Activated T-helper 1 cell treated with anti-CD3 and anti-CD28 coated beads, Interleukin-12 subunit alpha, Interleukin-12 subunit beta, Interleukin-2, Interleukin-4 antibody, amounts not matched to agents 30 ng/mL and 10 ng/mL and 1 ng/mL, durations not matched to agents 14 hours and 24 hours and 36 hours (primary cell): Measurements from ENCODE around the gene TXNDC5. TPM values are rescaled to one million over a fixed set of nuclear protein-coding genes. Genes with fewer than 3 reads are reported as not detected.
A peak's percentile ranks its signal among the peaks of the same experiment; 100 is the strongest.

Experiments
- DNase-seq: peaks from one replicate; pipeline ENCODE4 v3.0.0; 2021; ENCODE audit warnings: low spot score
- H3K27ac Mint-ChIP-seq: one replicate; pipeline ENCODE4 v1.8.0; 2021; ENCODE audit warnings: mild to moderate bottlenecking, mixed read lengths
- H3K27me3 Mint-ChIP-seq: one replicate; pipeline ENCODE4 v1.8.0; 2022; ENCODE audit warnings: mild to moderate bottlenecking, moderate library complexity, mixed read lengths; ENCODE audit not compliant: insufficient read depth
- H3K36me3 Mint-ChIP-seq: one replicate; pipeline ENCODE4 v1.8.0; 2021; ENCODE audit warnings: low read depth, mixed read lengths
- H3K4me1 Mint-ChIP-seq: one replicate; pipeline ENCODE4 v1.8.0; 2021; ENCODE audit warnings: low read depth, mixed read lengths
- H3K4me3 Mint-ChIP-seq: one replicate; pipeline ENCODE4 v1.8.0; 2021; ENCODE audit warnings: mild to moderate bottlenecking, moderate library complexity, mixed read lengths
- H3K9me3 Mint-ChIP-seq: one replicate; pipeline ENCODE4 v1.8.0; 2021; ENCODE audit warnings: mixed read lengths
- intact Hi-C: fragments of 100-400 bp; cut with micrococcal nuclease; formaldehyde crosslinking; loops from one replicate; pipeline ENCODE4 v1.15.1; 2024
- total RNA-seq: library from RNA; stranded (reverse); gene quantifications from 2 replicates; pipeline ENCODE4 v1.2.3, GENCODE V29; 2022

TXNDC5 gene
- total RNA-seq, 1 donor from 2014 or later = 121 TPM

GRCh38 chr6:7922596-7922995 lies 12.0 kb upstream of the TXNDC5 start:
- Mint-ChIP-seq H3K36me3 (no peaks in the 10 kb centered on the region), H3K4me1 (no peaks in the 10 kb centered on the region), H3K27ac (no peak overlapping the region), H3K4me3 (no peak overlapping the region), H3K9me3 (peaks cover 3% of the 10 kb centered on the region), H3K27me3 (peaks cover 1% of the 10 kb centered on the region)
- intact Hi-C loops = no loop called here
- DNase-seq = no peak

- no peak overlapping the region for H3K27ac Mint-ChIP-seq
- no peak for DNase-seq
Measured at GRCh38 chr6:7921632-7922092, 11.1 kb upstream of the TXNDC5 start.

GRCh38 chr6:7921046-7921445 lies 10.5 kb upstream of the TXNDC5 start:
- Mint-ChIP-seq H3K4me1 (no peaks in the 10 kb centered on the region), H3K27ac (no peak overlapping the region), H3K4me3 (no peak overlapping the region), H3K27me3 (no peaks in the 10 kb centered on the region), H3K9me3 (peaks cover 3% of the 10 kb centered on the region), H3K36me3 (no peaks in the 10 kb centered on the region)
- DNase-seq = no peak
- intact Hi-C loops = no loop called here

More at GRCh38 chr6:7921632-7922092, 11.1 kb upstream of the TXNDC5 start:
- H3K4me3 Mint-ChIP-seq = no peak overlapping the region
- intact Hi-C loops = no loop called here
- H3K27me3 Mint-ChIP-seq = no peaks in the 10 kb centered on the region
- H3K9me3 Mint-ChIP-seq = peaks cover 3% of the 10 kb centered on the region
- H3K4me1 Mint-ChIP-seq = no peaks in the 10 kb centered on the region
- no peaks in the 10 kb centered on the region for H3K36me3 Mint-ChIP-seq

- intact Hi-C loops = no loop called here
- Mint-ChIP-seq H3K4me3 (no peak overlapping the region), H3K27me3 (no peaks in the 10 kb centered on the region), H3K9me3 (peaks cover 2% of the 10 kb centered on the region), H3K4me1 (no peaks in the 10 kb centered on the region), H3K36me3 (no peaks in the 10 kb centered on the region), H3K27ac (no peak overlapping the region)
- DNase-seq = no peak
Measured at GRCh38 chr6:7920425-7920824, 9.8 kb upstream of the TXNDC5 start.

GRCh38 chr6:7919871-7920270 lies 9.3 kb upstream of the TXNDC5 start:
- H3K27ac Mint-ChIP-seq = no peak overlapping the region
- intact Hi-C loops = no loop called here
- DNase-seq = no peak

GRCh38 chr6:7918403-7918802 lies 7.8 kb upstream of the TXNDC5 start:
- Mint-ChIP-seq H3K4me3 (no peak overlapping the region), H3K4me1 (no peaks in the 10 kb centered on the region), H3K27ac (no peak overlapping the region), H3K36me3 (no peaks in the 10 kb centered on the region), H3K9me3 (no peaks in the 10 kb centered on the region), H3K27me3 (no peaks in the 10 kb centered on the region)
- intact Hi-C loops = no loop called here
- no peak for DNase-seq

More at GRCh38 chr6:7919871-7920270, 9.3 kb upstream of the TXNDC5 start:
- no peaks in the 10 kb centered on the region for H3K9me3 Mint-ChIP-seq
- no peak overlapping the region for H3K4me3 Mint-ChIP-seq
- H3K36me3 Mint-ChIP-seq = no peaks in the 10 kb centered on the region
- no peaks in the 10 kb centered on the region for H3K4me1 Mint-ChIP-seq
- H3K27me3 Mint-ChIP-seq = no peaks in the 10 kb centered on the region

GRCh38 chr6:7917729-7918128 lies 7.1 kb upstream of the TXNDC5 start:
- H3K36me3 Mint-ChIP-seq = no peaks in the 10 kb centered on the region
- H3K27ac Mint-ChIP-seq = no peak overlapping the region
- no peak overlapping the region for H3K4me3 Mint-ChIP-seq
- H3K9me3 Mint-ChIP-seq = no peaks in the 10 kb centered on the region
- no peaks in the 10 kb centered on the region for H3K4me1 Mint-ChIP-seq
- intact Hi-C loops = no loop called here
- no peak for DNase-seq
- no peaks in the 10 kb centered on the region for H3K27me3 Mint-ChIP-seq

- H3K4me1 Mint-ChIP-seq = no peaks in the 10 kb centered on the region
- no peak overlapping the region for H3K4me3 Mint-ChIP-seq
- no peak for DNase-seq
- no peaks in the 10 kb centered on the region for H3K9me3 Mint-ChIP-seq
- intact Hi-C loops = no loop called here
- no peaks in the 10 kb centered on the region for H3K36me3 Mint-ChIP-seq
- H3K27me3 Mint-ChIP-seq = no peaks in the 10 kb centered on the region
- no peak overlapping the region for H3K27ac Mint-ChIP-seq
Measured at GRCh38 chr6:7916959-7917358, 6.4 kb upstream of the TXNDC5 start.

GRCh38 chr6:7914991-7915789 lies 4.6 kb upstream of the TXNDC5 start:
- H3K27ac Mint-ChIP-seq = no peak overlapping the region
- H3K4me1 Mint-ChIP-seq = no peaks in the 10 kb centered on the region
- H3K9me3 Mint-ChIP-seq = no peaks in the 10 kb centered on the region
- no peak for DNase-seq
- H3K4me3 Mint-ChIP-seq = no peak overlapping the region
- H3K36me3 Mint-ChIP-seq = no peaks in the 10 kb centered on the region
- intact Hi-C loops = loop anchor here (5.0 kb wide), 3 partner anchors 92 to 603 kb away; partner anchors contain the start of gene SSR1
- no peaks in the 10 kb centered on the region for H3K27me3 Mint-ChIP-seq

GRCh38 chr6:7914311-7914710 lies 3.7 kb upstream of the TXNDC5 start:
- H3K4me3 Mint-ChIP-seq = no peak overlapping the region
- H3K36me3 Mint-ChIP-seq = no peaks in the 10 kb centered on the region
- no peaks in the 10 kb centered on the region for H3K27me3 Mint-ChIP-seq
- DNase-seq = no peak
- intact Hi-C loops = loop anchor here (5.0 kb wide), 3 partner anchors 93 to 602 kb away; partner anchors contain the start of gene SSR1
- peaks cover 2% of the 10 kb centered on the region for H3K4me1 Mint-ChIP-seq
- H3K9me3 Mint-ChIP-seq = no peaks in the 10 kb centered on the region
- no peak overlapping the region for H3K27ac Mint-ChIP-seq

- Mint-ChIP-seq H3K4me3 (no peak overlapping the region), H3K27me3 (no peaks in the 10 kb centered on the region), H3K4me1 (peaks cover 10% of the 10 kb centered on the region), H3K9me3 (no peaks in the 10 kb centered on the region), H3K36me3 (no peaks in the 10 kb centered on the region), H3K27ac (no peak overlapping the region)
- intact Hi-C loops = loop anchor here (5.0 kb wide), 3 partner anchors 94 to 601 kb away; partner anchors contain the start of gene SSR1
- DNase-seq = no peak
Measured at GRCh38 chr6:7912736-7913517, 2.3 kb upstream of the TXNDC5 start.

GRCh38 chr6:7912024-7912423 lies 1.4 kb upstream of the TXNDC5 start:
- Mint-ChIP-seq H3K9me3 (no peaks in the 10 kb centered on the region), H3K36me3 (peaks cover 2% of the 10 kb centered on the region), H3K27ac (no peak overlapping the region), H3K4me3 (no peak overlapping the region), H3K27me3 (no peaks in the 10 kb centered on the region), H3K4me1 (peaks cover 15% of the 10 kb centered on the region)
- intact Hi-C loops = loop anchor here (5.0 kb wide), 3 partner anchors 95 to 600 kb away; partner anchors contain the start of gene SSR1
- no peak for DNase-seq

GRCh38 chr6:7911345-7911725 lies 747 bp upstream of the TXNDC5 start:
- intact Hi-C loops = loop anchor here (2.0 to 5.0 kb wide), 6 partner anchors 96 to 599 kb away; partner anchors contain the start of genes SLC35B3, SNRNP48 and SSR1
- DNase-seq = no peak
- Mint-ChIP-seq H3K27ac (peak overlapping the region; percentile 22), H3K27me3 (no peaks in the 10 kb centered on the region), H3K4me1 (peaks cover 20% of the 10 kb centered on the region), H3K4me3 (no peak overlapping the region), H3K9me3 (no peaks in the 10 kb centered on the region), H3K36me3 (peaks cover 2% of the 10 kb centered on the region)
